Fibroblast of lung (primary cell): Measurements from ENCODE around the gene MPPED2. TPM values are rescaled to one million over a fixed set of nuclear protein-coding genes. Genes with fewer than 3 reads are reported as not detected.

Source experiments
- DNase-seq, 2 donors: peaks; one replicate each; pipeline versions ENCODE4 v3.0.0 to v3.0.0-alpha.2; 2010; ENCODE audit warnings: low read depth in 2 of 2
- H2AFZ ChIP-seq: 2 replicates; pipeline ENCODE4 v1.5.1; 2012; ENCODE audit warnings: low read length, control low read depth, inconsistent platforms
- H3K27ac ChIP-seq: 2 replicates; pipeline ENCODE4 v1.5.1; 2011; ENCODE audit warnings: low read length, control low read depth; ENCODE audit not compliant: insufficient read depth
- H3K27me3 ChIP-seq: 2 replicates; pipeline ENCODE4 v1.5.1; 2011; ENCODE audit warnings: mild to moderate bottlenecking, low read length; ENCODE audit not compliant: control insufficient read depth, insufficient read depth
- H3K36me3 ChIP-seq: 2 replicates; pipeline ENCODE4 v1.5.1; 2011; ENCODE audit warnings: low read length; ENCODE audit not compliant: control insufficient read depth, insufficient read depth
- H3K4me1 ChIP-seq: 2 replicates; pipeline ENCODE4 v1.5.1; 2011; ENCODE audit warnings: low read length; ENCODE audit not compliant: control insufficient read depth, insufficient read depth; ENCODE audit errors: extremely low read depth
- H3K4me2 ChIP-seq: 2 replicates; pipeline ENCODE4 v1.5.1; 2011; ENCODE audit warnings: low read length, control low read depth; ENCODE audit not compliant: insufficient read depth; ENCODE audit errors: extremely low read depth
- H3K4me3 ChIP-seq, 4 experiments: fragments of 200-600 bp in 1 of 4; sonication (generic) in 1 of 4; replicated peaks in 1 of 4; 2 replicates each; pipeline ENCODE4 v1.5.1; 2011 to 2016; ENCODE audit warnings: low read length in 4 of 4, low read depth in 3 of 4, mild to moderate bottlenecking in 3 of 4, control low read depth in 2 of 4, inconsistent platforms in 1 of 4, mixed read lengths in 1 of 4; ENCODE audit not compliant: insufficient read depth in 1 of 4; ENCODE audit errors: control extremely low read depth in 1 of 4
- H3K79me2 ChIP-seq: 2 replicates; pipeline ENCODE4 v1.5.1; 2012; ENCODE audit warnings: mild to moderate bottlenecking, low read length, inconsistent platforms; ENCODE audit not compliant: control insufficient read depth, insufficient read depth
- H3K9ac ChIP-seq: 2 replicates; pipeline ENCODE4 v1.5.1; 2011; ENCODE audit warnings: mild to moderate bottlenecking, low read length, control low read depth; ENCODE audit not compliant: insufficient read depth
- H3K9me3 ChIP-seq: 2 replicates; pipeline ENCODE4 v1.5.1; 2012; ENCODE audit warnings: low read depth, low read length; ENCODE audit not compliant: control insufficient read depth, insufficient read depth
- H4K20me1 ChIP-seq: 2 replicates; pipeline ENCODE4 v1.5.1; 2011; ENCODE audit warnings: low read length; ENCODE audit not compliant: control insufficient read depth, insufficient read depth; ENCODE audit errors: extremely low read depth
- EZH2 ChIP-seq: IDR thresholded peaks from 2 replicates; pipeline ENCODE4 v1.5.1; 2012; ENCODE audit warnings: low read length, control low read depth, mild to moderate bottlenecking; ENCODE audit errors: missing control alignments
- polyA plus RNA-seq, 2 donors: library from polyadenylated mRNA; depleted of rRNA in 1 of 2; stranded (reverse) in 1 of 2; unstranded in 1 of 2; fragments of >200 nt; gene quantifications; 2 replicates each; pipeline ENCODE4 v1.2.1, GENCODE V29; 2011 to 2012; ENCODE audit warnings: missing spikeins in 1 of 2
- total RNA-seq: library from RNA; depleted of rRNA; stranded (reverse); fragments of >200 nt; gene quantifications from 2 replicates; pipeline ENCODE4 v1.2.1, GENCODE V29; 2014
- TF ChIP-seq, protein P1 (sequence below), 2 donors: IDR thresholded peaks in 1 of 2; conservative IDR thresholded peaks in 1 of 2; 1 replicate in 1 of 2; 2 replicates in 1 of 2; pipeline ENCODE4 v1.5.1; 2011 to 2012; ENCODE audit warnings: low read length in 2 of 2, control low read depth in 1 of 2, inconsistent platforms in 1 of 2, low read depth in 1 of 2, mild to moderate bottlenecking in 1 of 2

Gene MPPED2
- total and polyA plus RNA-seq, 2 donors (not counting 1 experiment from before 2014, with no cell fraction given): under 0.01 to 0.02 TPM

DNA sequence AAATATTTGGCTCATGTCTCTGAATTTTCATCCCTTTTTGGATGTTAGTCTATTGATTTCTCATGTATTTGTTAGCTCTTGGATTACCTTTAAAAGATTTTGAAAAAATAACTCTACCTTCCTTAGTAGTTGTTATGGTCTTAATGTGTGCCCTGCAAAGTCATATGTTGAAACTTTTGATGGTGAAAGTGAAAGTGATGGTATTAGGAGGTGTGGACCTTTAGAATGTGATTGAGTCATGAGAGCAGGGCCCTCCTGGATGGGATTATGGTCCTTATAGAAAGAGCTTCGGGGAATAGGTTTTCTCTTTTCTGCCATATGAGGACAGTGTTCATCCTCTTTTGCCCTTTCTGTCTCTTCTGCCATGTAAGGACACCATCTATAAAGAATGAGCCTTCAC is 33.6 kb upstream of the MPPED2 start:
- Histone ChIP-seq H2AFZ (no peak overlapping the region), H4K20me1 (no peaks in the 10 kb centered on the region), H3K9me3 (no peaks in the 10 kb centered on the region), H3K27me3 (no peaks in the 10 kb centered on the region), H3K4me2 (no peak overlapping the region), H3K27ac (no peak overlapping the region), H3K79me2 (no peaks in the 10 kb centered on the region), H3K9ac (no peak overlapping the region), H3K36me3 (no peaks in the 10 kb centered on the region), H3K4me1 (no peaks in the 10 kb centered on the region), H3K4me3 (no peak overlapping the region)
- TF ChIP-seq, protein P1, sequence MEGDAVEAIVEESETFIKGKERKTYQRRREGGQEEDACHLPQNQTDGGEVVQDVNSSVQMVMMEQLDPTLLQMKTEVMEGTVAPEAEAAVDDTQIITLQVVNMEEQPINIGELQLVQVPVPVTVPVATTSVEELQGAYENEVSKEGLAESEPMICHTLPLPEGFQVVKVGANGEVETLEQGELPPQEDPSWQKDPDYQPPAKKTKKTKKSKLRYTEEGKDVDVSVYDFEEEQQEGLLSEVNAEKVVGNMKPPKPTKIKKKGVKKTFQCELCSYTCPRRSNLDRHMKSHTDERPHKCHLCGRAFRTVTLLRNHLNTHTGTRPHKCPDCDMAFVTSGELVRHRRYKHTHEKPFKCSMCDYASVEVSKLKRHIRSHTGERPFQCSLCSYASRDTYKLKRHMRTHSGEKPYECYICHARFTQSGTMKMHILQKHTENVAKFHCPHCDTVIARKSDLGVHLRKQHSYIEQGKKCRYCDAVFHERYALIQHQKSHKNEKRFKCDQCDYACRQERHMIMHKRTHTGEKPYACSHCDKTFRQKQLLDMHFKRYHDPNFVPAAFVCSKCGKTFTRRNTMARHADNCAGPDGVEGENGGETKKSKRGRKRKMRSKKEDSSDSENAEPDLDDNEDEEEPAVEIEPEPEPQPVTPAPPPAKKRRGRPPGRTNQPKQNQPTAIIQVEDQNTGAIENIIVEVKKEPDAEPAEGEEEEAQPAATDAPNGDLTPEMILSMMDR (conservative IDR thresholded peaks at IDR 0.05 in 1 of 2, IDR thresholded peaks at IDR 0.05 in 1 of 2; ENCODE audit: low read depth in 1 of 2, low read length in 2 of 2): no peak
- no peak for TF ChIP-seq EZH2
- DNase-seq: no peak

DNA sequence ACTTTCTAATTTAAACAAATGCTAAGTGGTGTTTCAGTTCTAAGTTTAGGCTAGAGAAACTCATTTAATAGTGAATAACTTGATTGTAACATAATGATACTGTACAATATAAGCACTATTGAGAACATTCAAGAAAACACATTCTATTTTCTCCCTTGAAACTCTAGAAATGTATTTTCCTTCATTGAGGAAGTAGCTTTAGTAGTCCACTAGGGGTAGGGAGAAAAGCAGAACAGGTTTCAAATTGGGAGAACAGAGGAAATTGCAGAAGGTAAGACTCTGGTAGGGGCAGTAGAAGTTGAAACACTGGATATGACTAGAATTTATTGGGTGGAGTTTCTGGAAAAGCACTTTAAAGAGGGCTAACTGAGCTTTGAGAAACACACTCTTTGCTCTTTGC is 31.6 kb upstream of the MPPED2 start:
- TF ChIP-seq, protein P1 (conservative IDR thresholded peaks at IDR 0.05 in 1 of 2, IDR thresholded peaks at IDR 0.05 in 1 of 2; ENCODE audit: low read depth in 1 of 2, low read length in 2 of 2): no peak
- TF ChIP-seq EZH2: no peak
- Histone ChIP-seq H3K4me1 (no peaks in the 10 kb centered on the region), H2AFZ (no peak overlapping the region), H3K27ac (no peak overlapping the region), H3K79me2 (no peaks in the 10 kb centered on the region), H3K4me2 (no peak overlapping the region), H3K9ac (no peak overlapping the region), H3K4me3 (no peak overlapping the region), H3K9me3 (no peaks in the 10 kb centered on the region), H4K20me1 (no peaks in the 10 kb centered on the region), H3K36me3 (no peaks in the 10 kb centered on the region), H3K27me3 (no peaks in the 10 kb centered on the region)
- no peak for DNase-seq

DNA sequence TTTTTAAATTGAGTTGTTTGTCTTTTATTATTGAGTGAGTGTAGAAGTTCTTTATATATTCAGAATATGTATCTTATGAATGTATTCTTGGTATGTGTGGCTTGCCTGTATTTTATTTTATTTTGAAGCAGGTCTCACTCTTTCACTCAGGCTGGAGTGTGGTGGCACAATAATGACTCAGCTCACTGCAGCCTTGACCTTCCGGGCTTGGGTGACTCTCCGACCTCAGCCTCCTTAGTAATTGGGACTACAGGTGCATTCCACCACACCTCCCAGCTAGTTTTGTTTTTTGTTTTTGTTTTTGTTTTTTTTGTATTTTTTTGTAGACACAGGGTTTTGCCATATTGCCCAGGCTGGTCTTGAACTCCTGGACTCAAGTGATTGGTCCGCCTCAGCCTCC is 24.5 kb upstream of the MPPED2 start:
- Histone ChIP-seq H3K4me3 (no peak overlapping the region), H2AFZ (no peak overlapping the region), H3K4me1 (no peaks in the 10 kb centered on the region), H3K9ac (no peak overlapping the region), H3K9me3 (no peaks in the 10 kb centered on the region), H3K4me2 (no peak overlapping the region), H3K27me3 (no peaks in the 10 kb centered on the region), H3K36me3 (no peaks in the 10 kb centered on the region), H3K27ac (no peak overlapping the region), H4K20me1 (no peaks in the 10 kb centered on the region), H3K79me2 (no peaks in the 10 kb centered on the region)
- TF ChIP-seq EZH2: no peak
- TF ChIP-seq, protein P1 (conservative IDR thresholded peaks at IDR 0.05 in 1 of 2, IDR thresholded peaks at IDR 0.05 in 1 of 2; ENCODE audit: low read depth in 1 of 2, low read length in 2 of 2): no peak
- DNase-seq: no peak
